ENCODE results near the gene TPST2. TPM values are rescaled to one million over a fixed set of nuclear protein-coding genes. Genes with fewer than 3 reads are reported as not detected.

TPST2 gene
- total and polyA plus RNA-seq, 2 of the 4 experiments (the other 2 are of a cell fraction), result 42.5 to 63.6 TPM

- Histone ChIP-seq H3K4ac (ENCODE audit: low read depth, low read length) (0 out of 2 replicates have a peak overlapping the region, but pooled peaks have one; percentile 1), H3K18ac (ENCODE audit: low read depth, low read length) (no peak overlapping the region), H3K36me3 (ENCODE audit: control insufficient read depth, insufficient read depth, low read length) (no peaks in the 10 kb centered on the region; the same call in 1 of the 2 replicates), H3K23ac (ENCODE audit: low read depth, low read length) (no peak overlapping the region), H3K79me1 (ENCODE audit: low read depth in 1 of 2, low read length in 2 of 2) (peaks cover 42 to 77% of the 10 kb centered on the region in 2 experiments), H3K27ac (ENCODE audit: insufficient read depth, low read length) (no peak overlapping the region), H3K9me3 (ENCODE audit: control insufficient read depth, insufficient read depth, low read length) (no peaks in the 10 kb centered on the region), H2BK5ac (ENCODE audit: low read depth, low read length, poor library complexity, severe bottlenecking) (peak overlapping the region; percentile 24), H3K9ac (ENCODE audit: low read depth, low read length) (no peak overlapping the region), H2BK120ac (ENCODE audit: low read depth, low read length) (peak overlapping the region; percentile 8), H3K4me3 (ENCODE audit: insufficient read depth, low read depth, low read length) (no peak overlapping the region), H2BK15ac (ENCODE audit: low read depth, low read length) (no peak overlapping the region), H4K5ac (ENCODE audit: low read depth, low read length) (no peak overlapping the region), H4K91ac (ENCODE audit: insufficient read depth, low read depth, low read length) (no peak overlapping the region), H2AFZ (replicated peaks; ENCODE audit: low read length, poor library complexity) (peak overlapping the region; percentile 37), H3K4me1 (ENCODE audit: control insufficient read depth, insufficient read depth, low read length) (peaks cover 13% of the 10 kb centered on the region), H4K8ac (ENCODE audit: low read depth in 2 of 2, low read length in 2 of 2) (no peak overlapping the region; a peak in 1 of 4 replicates), H2BK20ac (ENCODE audit: low read depth, low read length) (no peak overlapping the region), H4K20me1 (ENCODE audit: insufficient read depth, low read length) (peaks cover 35% of the 10 kb centered on the region; the same call in 1 of the 2 replicates), H3K14ac (replicated peaks; ENCODE audit: low read depth, low read length) (peak overlapping the region; percentile 13; the same call in 1 of the 2 replicates), H2AK9ac (replicated peaks; ENCODE audit: low read depth, low read length, poor library complexity) (peak overlapping the region; percentile 71), H3K56ac (ENCODE audit: extremely low read depth, insufficient read depth, low read length) (no peak overlapping the region), H3K9me1 (ENCODE audit: insufficient read depth, low read length) (peaks cover 24% of the 10 kb centered on the region), H3K4me2 (ENCODE audit: low read depth, low read length) (peak overlapping the region; percentile 11; the same call in 1 of the 2 replicates), H2AK5ac (ENCODE audit: low read depth, low read length) (peak overlapping the region; percentile 75), H3K27me3 (ENCODE audit: control insufficient read depth, insufficient read depth, low read length) (no peaks in the 10 kb centered on the region)
- DNase-seq (peak; percentile 79), ATAC-seq (ENCODE audit: low read depth) (peak; percentile 24)
- ChIA-PET CTCF (interaction anchor here (1.0 kb wide), 1 partner anchor 15 kb away, joined by 4 read pairs; no protein-coding TSS in a partner anchor), POLR2A (ENCODE audit: unreplicated experiment) (interaction anchor here (0.6 kb wide), 1 partner anchor 27 kb away, joined by 3 read pairs; no protein-coding TSS in a partner anchor)
- TF ChIP-seq, protein P1, sequence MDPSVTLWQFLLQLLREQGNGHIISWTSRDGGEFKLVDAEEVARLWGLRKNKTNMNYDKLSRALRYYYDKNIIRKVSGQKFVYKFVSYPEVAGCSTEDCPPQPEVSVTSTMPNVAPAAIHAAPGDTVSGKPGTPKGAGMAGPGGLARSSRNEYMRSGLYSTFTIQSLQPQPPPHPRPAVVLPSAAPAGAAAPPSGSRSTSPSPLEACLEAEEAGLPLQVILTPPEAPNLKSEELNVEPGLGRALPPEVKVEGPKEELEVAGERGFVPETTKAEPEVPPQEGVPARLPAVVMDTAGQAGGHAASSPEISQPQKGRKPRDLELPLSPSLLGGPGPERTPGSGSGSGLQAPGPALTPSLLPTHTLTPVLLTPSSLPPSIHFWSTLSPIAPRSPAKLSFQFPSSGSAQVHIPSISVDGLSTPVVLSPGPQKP (IDR thresholded peaks at IDR 0.05; ENCODE audit: borderline replicate concordance, low read depth, low read length), result no peak
- TF ChIP-seq RFX5 (IDR thresholded peaks at IDR 0.05; ENCODE audit: low read depth, low read length) (no peak), MAZ (IDR thresholded peaks at IDR 0.05; ENCODE audit: borderline replicate concordance, low read depth, low read length) (0 out of 2 replicates have a peak, but pooled peaks have one; percentile 13), MXI1 (IDR thresholded peaks at IDR 0.05; ENCODE audit: borderline replicate concordance, low read depth, low read length) (no peak), RCOR1 (IDR thresholded peaks at IDR 0.05; ENCODE audit: insufficient replicate concordance, low read length) (no peak), BHLHE40 (IDR thresholded peaks at IDR 0.05; ENCODE audit: low read depth, low read length) (no peak), NFE2L2 (IDR thresholded peaks at IDR 0.05; ENCODE audit: low read depth, low read length) (no peak), SMC3 (IDR thresholded peaks at IDR 0.05; ENCODE audit: low read depth, low read length) (peak; percentile 12; the same call in 1 of the 2 replicates), FOS (IDR thresholded peaks at IDR 0.05; ENCODE audit: low read depth, low read length) (peak; percentile 44)
- TF ChIP-seq, protein P2, sequence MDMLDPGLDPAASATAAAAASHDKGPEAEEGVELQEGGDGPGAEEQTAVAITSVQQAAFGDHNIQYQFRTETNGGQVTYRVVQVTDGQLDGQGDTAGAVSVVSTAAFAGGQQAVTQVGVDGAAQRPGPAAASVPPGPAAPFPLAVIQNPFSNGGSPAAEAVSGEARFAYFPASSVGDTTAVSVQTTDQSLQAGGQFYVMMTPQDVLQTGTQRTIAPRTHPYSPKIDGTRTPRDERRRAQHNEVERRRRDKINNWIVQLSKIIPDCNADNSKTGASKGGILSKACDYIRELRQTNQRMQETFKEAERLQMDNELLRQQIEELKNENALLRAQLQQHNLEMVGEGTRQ (IDR thresholded peaks at IDR 0.05; ENCODE audit: low read depth, low read length), result no peak
- WGBS, 2 experiments (ENCODE audit: extremely low coverage in 2 of 2, insufficient read length in 1 of 2), result 0% methylated on average over 3 of the region's 11 CpGs; no CpG with 5 or more reads in 1 of the 2 experiments
- in situ Hi-C loops (cut with MboI; ENCODE audit: low sequenced_read_pairs), result no loop called here
- intact Hi-C loops (cut with micrococcal nuclease), result loop anchor here (5.0 kb wide), 1 partner anchor 73 kb away; the partner anchor contains the start of gene TFIP11
- BruUV-seq (replicated peaks), result no TSS peak
- dilution Hi-C loops (cut with HindIII; ENCODE audit: low sequenced_read_pairs, unreplicated experiment), result no loop called here
Measured at GRCh38 chr22:26585104-26585790, 4.7 kb downstream of the TPST2 start.
